H9 (cell line): ENCODE results near the gene EFEMP1. TPM values are rescaled to one million over a fixed set of nuclear protein-coding genes. Genes with fewer than 3 reads are reported as not detected.

Source experiments
- DNase-seq: peaks from one replicate; pipeline ENCODE4 v3.0.0-alpha.2; 2017
- H2AFZ ChIP-seq: one replicate; pipeline ENCODE4 v1.6.1; 2013; ENCODE audit warnings: mild to moderate bottlenecking, low read length, control low read depth, moderate library complexity
- H2AK5ac ChIP-seq: 2 replicates; pipeline ENCODE4 v1.6.1; 2013; ENCODE audit warnings: low read length, control low read depth, mixed read lengths; ENCODE audit not compliant: insufficient read length
- H2BK120ac ChIP-seq: one replicate; pipeline ENCODE4 v1.6.1; 2013; ENCODE audit warnings: low read depth, mild to moderate bottlenecking, low read length, control low read depth, inconsistent platforms; ENCODE audit not compliant: poor library complexity, severe bottlenecking
- H2BK12ac ChIP-seq: 2 replicates; pipeline ENCODE4 v1.6.1; 2013; ENCODE audit warnings: low read length, control low read depth, mixed read lengths, low read depth; ENCODE audit not compliant: insufficient read length
- H2BK15ac ChIP-seq: 2 replicates; pipeline ENCODE4 v1.6.1; 2013; ENCODE audit warnings: low read depth, low read length, control low read depth
- H2BK20ac ChIP-seq: one replicate; pipeline ENCODE4 v1.6.1; 2013; ENCODE audit warnings: low read depth, mild to moderate bottlenecking, low read length, control low read depth, inconsistent platforms; ENCODE audit not compliant: poor library complexity, severe bottlenecking
- H2BK5ac ChIP-seq: 2 replicates; pipeline ENCODE4 v1.6.1; 2013; ENCODE audit warnings: low read length, control low read depth, mixed read lengths; ENCODE audit not compliant: insufficient read length
- H3K14ac ChIP-seq: 2 replicates; pipeline ENCODE4 v1.6.1; 2013; ENCODE audit warnings: low read length, control low read depth; ENCODE audit not compliant: insufficient read depth
- H3K18ac ChIP-seq: 2 replicates; pipeline ENCODE4 v1.6.1; 2013; ENCODE audit warnings: low read depth, mild to moderate bottlenecking, mixed read lengths, low read length, control low read depth; ENCODE audit not compliant: insufficient read length
- H3K23ac ChIP-seq: 2 replicates; pipeline ENCODE4 v1.6.1; 2013; ENCODE audit warnings: low read length, control low read depth, mixed read lengths, low read depth; ENCODE audit not compliant: insufficient read length
- H3K23me2 ChIP-seq: 2 replicates; pipeline ENCODE4 v1.6.1; 2013; ENCODE audit warnings: low read depth, mild to moderate bottlenecking, mixed read lengths, low read length, control low read depth; ENCODE audit not compliant: insufficient read length, poor library complexity, severe bottlenecking
- H3K27ac ChIP-seq: 2 replicates; pipeline ENCODE4 v1.5.1; 2013; ENCODE audit warnings: low read length, control low read depth, mixed read lengths, low read depth; ENCODE audit not compliant: insufficient read length
- H3K27me3 ChIP-seq: 2 replicates; pipeline ENCODE4 v1.6.1; 2013; ENCODE audit warnings: low read length, control low read depth, inconsistent platforms; ENCODE audit not compliant: insufficient read depth
- H3K4ac ChIP-seq: 2 replicates; pipeline ENCODE4 v1.6.1; 2013; ENCODE audit warnings: low read depth, mild to moderate bottlenecking, control low read depth, inconsistent platforms, low read length, moderate library complexity
- H3K4me1 ChIP-seq: 2 replicates; pipeline ENCODE4 v1.6.1; 2013; ENCODE audit warnings: low read length, control low read depth, inconsistent platforms; ENCODE audit not compliant: insufficient read depth
- H3K4me2 ChIP-seq: 2 replicates; pipeline ENCODE4 v1.6.1; 2013; ENCODE audit warnings: low read length, control low read depth, mixed read lengths; ENCODE audit not compliant: insufficient read length, insufficient read depth
- H3K56ac ChIP-seq: 2 replicates; pipeline ENCODE4 v1.6.1; 2013; ENCODE audit warnings: low read depth, mild to moderate bottlenecking, mixed read lengths, low read length, control low read depth; ENCODE audit not compliant: insufficient read length
- H3K79me1 ChIP-seq: 2 replicates; pipeline ENCODE4 v1.6.1; 2013; ENCODE audit warnings: low read depth, mild to moderate bottlenecking, moderate library complexity, low read length, control low read depth, inconsistent platforms; ENCODE audit not compliant: insufficient read depth, poor library complexity, severe bottlenecking
- H3K79me2 ChIP-seq: 2 replicates; pipeline ENCODE4 v1.6.1; 2013; ENCODE audit warnings: low read length, control low read depth, inconsistent platforms; ENCODE audit not compliant: insufficient read depth
- H3K9ac ChIP-seq: 2 replicates; pipeline ENCODE4 v1.6.1; 2013; ENCODE audit warnings: low read length, control low read depth, mixed read lengths; ENCODE audit not compliant: insufficient read length; ENCODE audit errors: extremely low read depth
- H3K9me3 ChIP-seq: one replicate; pipeline ENCODE4 v1.6.1; 2013; ENCODE audit warnings: low read depth, low read length, inconsistent platforms; ENCODE audit not compliant: control insufficient read depth
- H3T11ph ChIP-seq: one replicate; pipeline ENCODE4 v1.6.1; 2013; ENCODE audit warnings: mild to moderate bottlenecking, low read length, control low read depth, inconsistent platforms
- H4K20me1 ChIP-seq: one replicate; pipeline ENCODE4 v1.6.1; 2013; ENCODE audit not compliant: control insufficient read depth, insufficient read length, insufficient read depth
- H4K5ac ChIP-seq: 2 replicates; pipeline ENCODE4 v1.6.1; 2013; ENCODE audit warnings: low read depth, mild to moderate bottlenecking, mixed read lengths, low read length, control low read depth; ENCODE audit not compliant: insufficient read length
- H4K8ac ChIP-seq: replicated peaks from 2 replicates; pipeline ENCODE4 v1.6.1; 2013; ENCODE audit warnings: low read length, control low read depth, mixed read lengths, low read depth; ENCODE audit not compliant: insufficient read length
- H4K91ac ChIP-seq: 2 replicates; pipeline ENCODE4 v1.6.1; 2013; ENCODE audit warnings: low read depth, mild to moderate bottlenecking, moderate library complexity, mixed read lengths, low read length, control low read depth; ENCODE audit not compliant: insufficient read length
- H3K27ac Mint-ChIP-seq, 3 experiments: 2 replicates in 2 of 3; 3 replicates in 1 of 3; pipeline ENCODE4 v1.8.0; 2020 to 2021; ENCODE audit warnings: mixed read lengths in 3 of 3, mild to moderate bottlenecking in 1 of 3, moderate library complexity in 1 of 3
- H3K27me3 Mint-ChIP-seq: 2 replicates; pipeline ENCODE4 v1.8.0; 2021; ENCODE audit warnings: low read depth, mild to moderate bottlenecking, moderate library complexity, mixed read lengths
- H3K36me3 Mint-ChIP-seq, 3 experiments: 2 replicates in 2 of 3; 3 replicates in 1 of 3; pipeline ENCODE4 v1.8.0; 2020 to 2021; ENCODE audit warnings: low read depth in 3 of 3, mixed read lengths in 3 of 3; ENCODE audit not compliant: insufficient read depth in 1 of 3
- H3K4me1 Mint-ChIP-seq, 2 experiments: 2 replicates each; pipeline ENCODE4 v1.8.0; 2020; ENCODE audit warnings: mixed read lengths in 2 of 2
- H3K4me3 Mint-ChIP-seq, 2 experiments: 2 replicates in 1 of 2; 3 replicates in 1 of 2; pipeline ENCODE4 v1.8.0; 2020 to 2021; ENCODE audit warnings: mild to moderate bottlenecking in 2 of 2, mixed read lengths in 2 of 2, moderate library complexity in 1 of 2
- H3K9me3 Mint-ChIP-seq, 2 experiments: 2 replicates in 1 of 2; 3 replicates in 1 of 2; pipeline ENCODE4 v1.8.0; 2020; ENCODE audit warnings: mild to moderate bottlenecking in 2 of 2, mixed read lengths in 2 of 2, moderate library complexity in 1 of 2
- WGBS: extraction: QIAGEN DNeasy Blood & Tissue Kit; methylation state at CpG from one replicate; pipeline ENCODE4 v1.1.7; 2013; ENCODE audit warnings: missing lambda C conversion rate, low lambda C conversion rate, mixed read lengths; ENCODE audit not compliant: insufficient read length; ENCODE audit errors: extremely low coverage; 5-methylcytosine and 5-hydroxymethylcytosine counted together
- total RNA-seq: library from RNA; stranded (reverse); gene quantifications from 2 replicates; pipeline ENCODE4 v1.2.1, GENCODE V29; 2021
- TF ChIP-seq, protein P1 (sequence below): fragments of 200-600 bp; sonication (generic); conservative IDR thresholded peaks from 3 replicates; pipeline ENCODE4 v1.8.0; 2021; ENCODE audit warnings: antibody characterized with exemption, mild to moderate bottlenecking

The EFEMP1 gene
- total RNA-seq, 1 experiment from 2014 or later = 3.5 TPM

DNA sequence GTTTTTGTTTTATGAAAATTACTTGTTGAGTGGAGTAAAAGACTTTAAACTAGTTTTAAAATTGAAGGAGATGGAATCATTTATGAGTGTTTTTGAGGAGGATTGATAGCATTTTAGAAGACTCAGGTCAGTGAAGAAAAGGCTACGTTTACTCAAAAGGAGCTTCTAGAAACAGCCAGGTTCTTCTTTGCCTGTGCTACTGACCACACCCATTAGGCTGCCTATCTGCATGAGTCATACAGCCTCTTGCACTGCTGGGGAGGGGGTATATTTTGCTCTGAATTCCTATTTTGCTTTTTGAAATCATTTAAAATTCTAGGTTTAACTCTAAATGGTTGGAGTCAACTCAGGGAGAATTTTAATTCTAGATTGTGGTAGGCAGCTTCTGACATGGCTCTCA, 22.3 kb downstream of the EFEMP1 start:
- H2BK12ac ChIP-seq = no peak overlapping the region
- no peak overlapping the region for H2AK5ac ChIP-seq
- H3K36me3 Mint-ChIP-seq = no peaks in the 10 kb centered on the region; a peak in 1 of 7 replicates
- no peaks in the 10 kb centered on the region for H3K27me3 ChIP-seq
- no peak overlapping the region for H2AFZ ChIP-seq
- H2BK5ac ChIP-seq = no peak overlapping the region
- H4K91ac ChIP-seq = no peak overlapping the region
- no peak overlapping the region for H3K4ac ChIP-seq
- no peaks in the 10 kb centered on the region for H3K9me3 ChIP-seq
- no peak overlapping the region for H3K23ac ChIP-seq
- no peak overlapping the region for H3K27ac Mint-ChIP-seq
- no peak overlapping the region for H4K8ac ChIP-seq
- no peak overlapping the region for H2BK15ac ChIP-seq
- H3K18ac ChIP-seq = no peak overlapping the region
- TF ChIP-seq, protein P1, sequence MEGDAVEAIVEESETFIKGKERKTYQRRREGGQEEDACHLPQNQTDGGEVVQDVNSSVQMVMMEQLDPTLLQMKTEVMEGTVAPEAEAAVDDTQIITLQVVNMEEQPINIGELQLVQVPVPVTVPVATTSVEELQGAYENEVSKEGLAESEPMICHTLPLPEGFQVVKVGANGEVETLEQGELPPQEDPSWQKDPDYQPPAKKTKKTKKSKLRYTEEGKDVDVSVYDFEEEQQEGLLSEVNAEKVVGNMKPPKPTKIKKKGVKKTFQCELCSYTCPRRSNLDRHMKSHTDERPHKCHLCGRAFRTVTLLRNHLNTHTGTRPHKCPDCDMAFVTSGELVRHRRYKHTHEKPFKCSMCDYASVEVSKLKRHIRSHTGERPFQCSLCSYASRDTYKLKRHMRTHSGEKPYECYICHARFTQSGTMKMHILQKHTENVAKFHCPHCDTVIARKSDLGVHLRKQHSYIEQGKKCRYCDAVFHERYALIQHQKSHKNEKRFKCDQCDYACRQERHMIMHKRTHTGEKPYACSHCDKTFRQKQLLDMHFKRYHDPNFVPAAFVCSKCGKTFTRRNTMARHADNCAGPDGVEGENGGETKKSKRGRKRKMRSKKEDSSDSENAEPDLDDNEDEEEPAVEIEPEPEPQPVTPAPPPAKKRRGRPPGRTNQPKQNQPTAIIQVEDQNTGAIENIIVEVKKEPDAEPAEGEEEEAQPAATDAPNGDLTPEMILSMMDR = no peak
- no peaks in the 10 kb centered on the region for H3K23me2 ChIP-seq
- DNase-seq = no peak
- no peak overlapping the region for H3K27ac ChIP-seq
- H4K20me1 ChIP-seq = no peaks in the 10 kb centered on the region
- H3K9me3 Mint-ChIP-seq = no peaks in the 10 kb centered on the region; a peak in 1 of 5 replicates
- no peak overlapping the region for H3K4me2 ChIP-seq
- no peak overlapping the region for H3T11ph ChIP-seq
- no peaks in the 10 kb centered on the region for H3K27me3 Mint-ChIP-seq
- no CpG with 5 or more reads among the region's 1 CpG for WGBS
- H3K4me1 ChIP-seq = no peaks in the 10 kb centered on the region
- no peak overlapping the region for H3K56ac ChIP-seq
- H2BK120ac ChIP-seq = no peak overlapping the region
- H3K79me2 ChIP-seq = no peaks in the 10 kb centered on the region
- H3K14ac ChIP-seq = no peak overlapping the region
- H2BK20ac ChIP-seq = no peak overlapping the region
- H4K5ac ChIP-seq = no peak overlapping the region
- H3K4me1 Mint-ChIP-seq = peaks cover 3 to 6% of the 10 kb centered on the region in 2 experiments; a peak in 3 of 4 replicates
- no peaks in the 10 kb centered on the region for H3K79me1 ChIP-seq
- no peak overlapping the region for H3K4me3 Mint-ChIP-seq
- no peak overlapping the region for H3K9ac ChIP-seq
